GM12875 (cell line): Measurements from ENCODE around the gene PACS1.

Source experiments
- H3K4me3 ChIP-seq: one replicate; pipeline ENCODE4 v1.5.1; 2011; ENCODE audit warnings: low read depth, low read length, control low read depth
- TF ChIP-seq, protein P1 (sequence below): IDR thresholded peaks from 2 replicates; pipeline ENCODE4 v1.5.1; 2011; ENCODE audit warnings: low read depth, mild to moderate bottlenecking, control low read depth, inconsistent platforms, low read length, moderate library complexity, borderline replicate concordance; ENCODE audit not compliant: insufficient read depth

The PACS1 gene

DNA sequence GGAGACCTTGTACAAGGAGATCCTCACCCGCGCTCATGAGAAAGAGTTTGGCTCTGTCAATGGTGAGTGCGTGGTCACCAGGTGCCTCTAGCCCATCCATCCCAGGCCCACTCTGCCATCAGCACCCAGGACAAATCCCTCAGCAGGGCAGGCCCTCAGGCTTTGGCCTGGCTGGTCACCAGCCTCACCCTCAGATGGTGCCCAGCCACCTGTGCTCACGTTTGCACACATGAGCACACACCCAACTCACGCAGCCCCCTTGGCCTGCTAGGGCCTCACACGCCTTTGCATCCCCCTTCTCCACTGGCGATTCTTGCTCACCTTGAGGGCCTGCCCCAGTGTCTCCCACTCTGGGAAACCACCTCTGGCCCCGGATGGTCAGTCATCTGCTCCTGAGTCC, 194.3 kb downstream of the PACS1 start:
- TF ChIP-seq, protein P1, sequence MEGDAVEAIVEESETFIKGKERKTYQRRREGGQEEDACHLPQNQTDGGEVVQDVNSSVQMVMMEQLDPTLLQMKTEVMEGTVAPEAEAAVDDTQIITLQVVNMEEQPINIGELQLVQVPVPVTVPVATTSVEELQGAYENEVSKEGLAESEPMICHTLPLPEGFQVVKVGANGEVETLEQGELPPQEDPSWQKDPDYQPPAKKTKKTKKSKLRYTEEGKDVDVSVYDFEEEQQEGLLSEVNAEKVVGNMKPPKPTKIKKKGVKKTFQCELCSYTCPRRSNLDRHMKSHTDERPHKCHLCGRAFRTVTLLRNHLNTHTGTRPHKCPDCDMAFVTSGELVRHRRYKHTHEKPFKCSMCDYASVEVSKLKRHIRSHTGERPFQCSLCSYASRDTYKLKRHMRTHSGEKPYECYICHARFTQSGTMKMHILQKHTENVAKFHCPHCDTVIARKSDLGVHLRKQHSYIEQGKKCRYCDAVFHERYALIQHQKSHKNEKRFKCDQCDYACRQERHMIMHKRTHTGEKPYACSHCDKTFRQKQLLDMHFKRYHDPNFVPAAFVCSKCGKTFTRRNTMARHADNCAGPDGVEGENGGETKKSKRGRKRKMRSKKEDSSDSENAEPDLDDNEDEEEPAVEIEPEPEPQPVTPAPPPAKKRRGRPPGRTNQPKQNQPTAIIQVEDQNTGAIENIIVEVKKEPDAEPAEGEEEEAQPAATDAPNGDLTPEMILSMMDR: no peak
- no peak overlapping the region for H3K4me3 ChIP-seq

GRCh38 chr11:66264914-66265313, 194.8 kb downstream of the PACS1 start:
- H3K4me3 ChIP-seq: no peak overlapping the region
- TF ChIP-seq, protein P1: peak; percentile 43; the same call in 1 of the 2 replicates

DNA sequence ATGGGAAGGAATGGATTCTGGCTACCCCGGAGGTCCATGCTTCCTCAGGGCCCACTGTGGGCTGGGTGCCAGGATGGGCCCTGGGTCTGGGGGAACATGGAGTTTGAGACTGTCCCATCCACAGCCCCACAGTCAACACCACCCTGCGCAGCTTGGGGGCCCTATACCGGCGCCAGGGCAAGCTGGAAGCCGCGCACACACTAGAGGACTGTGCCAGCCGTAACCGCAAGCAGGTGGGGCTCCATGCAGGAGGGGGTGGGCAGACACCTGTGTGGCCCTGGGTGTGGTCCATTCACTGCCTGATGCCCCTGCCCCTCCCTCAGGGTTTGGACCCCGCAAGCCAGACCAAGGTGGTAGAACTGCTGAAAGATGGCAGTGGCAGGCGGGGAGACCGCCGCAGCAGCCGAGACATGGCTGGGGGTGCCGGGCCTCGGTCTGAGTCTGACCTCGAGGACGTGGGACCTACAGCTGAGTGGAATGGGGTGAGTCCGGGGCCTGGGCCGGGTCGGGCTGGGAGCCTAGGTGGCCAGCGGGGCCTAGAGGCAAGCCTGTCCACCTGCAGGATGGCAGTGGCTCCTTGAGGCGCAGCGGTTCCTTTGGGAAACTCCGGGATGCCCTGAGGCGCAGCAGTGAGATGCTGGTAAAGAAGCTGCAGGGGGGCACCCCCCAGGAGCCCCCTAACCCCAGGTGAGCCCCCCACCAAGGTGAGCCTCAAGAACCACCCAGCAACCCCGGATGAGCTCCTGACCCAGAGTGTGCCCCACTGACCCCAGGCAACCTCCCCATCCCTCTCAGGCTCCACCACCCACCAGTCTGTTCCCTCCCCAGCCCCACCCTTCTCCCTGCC, 195.7 kb downstream of the PACS1 start:
- H3K4me3 ChIP-seq: no peak overlapping the region
- TF ChIP-seq, protein P1: no peak

DNA sequence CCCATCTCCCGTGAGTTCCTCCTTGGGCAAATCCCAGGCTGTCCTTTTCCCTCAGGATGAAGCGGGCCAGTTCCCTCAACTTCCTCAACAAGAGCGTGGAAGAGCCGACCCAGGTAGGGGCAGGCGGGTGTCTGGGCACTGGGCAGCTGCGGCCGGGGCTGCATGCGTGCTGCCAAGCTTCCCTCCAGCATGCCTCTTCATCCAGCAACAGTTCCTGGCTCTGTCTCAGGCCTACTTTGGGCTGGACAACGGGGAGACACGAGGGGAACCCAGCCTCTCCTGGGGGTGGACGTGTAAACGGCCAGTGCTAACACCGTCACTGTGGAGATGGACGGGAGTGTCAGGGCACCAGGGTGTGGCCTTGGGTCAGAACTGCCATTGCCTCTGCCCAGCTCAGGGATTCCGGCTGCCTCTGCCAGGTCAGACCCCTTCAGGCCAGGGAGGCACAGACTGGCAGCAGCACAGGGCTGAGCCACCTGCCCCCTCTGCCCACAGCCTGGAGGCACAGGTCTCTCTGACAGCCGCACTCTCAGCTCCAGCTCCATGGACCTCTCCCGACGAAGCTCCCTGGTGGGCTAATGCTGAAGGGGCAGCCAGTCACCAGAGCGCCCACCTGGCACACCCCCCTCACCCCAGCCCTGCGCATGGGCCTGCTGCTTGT, 196.4 kb downstream of the PACS1 start:
- H3K4me3 ChIP-seq: no peak overlapping the region
- TF ChIP-seq, protein P1: no peak

DNA sequence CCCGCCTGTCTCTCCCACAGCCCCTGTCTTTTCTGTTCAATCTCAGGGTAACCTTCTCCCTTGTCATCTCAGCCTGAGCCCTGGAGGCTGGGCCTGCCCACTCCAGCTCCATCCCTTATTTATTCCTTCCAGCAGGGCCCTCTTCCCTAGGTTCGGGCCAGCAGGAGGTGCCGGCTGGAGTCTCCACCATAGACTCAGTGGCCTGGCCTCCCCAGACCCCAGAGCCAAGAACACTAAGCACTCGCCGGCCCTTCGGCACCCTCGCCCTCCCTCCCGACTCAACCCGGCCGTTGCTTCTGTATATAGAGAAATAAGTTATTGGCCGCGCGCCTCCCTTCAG, 196.9 kb downstream of the PACS1 start:
- H3K4me3 ChIP-seq: peak overlapping the region; percentile 58
- TF ChIP-seq, protein P1: no peak

DNA sequence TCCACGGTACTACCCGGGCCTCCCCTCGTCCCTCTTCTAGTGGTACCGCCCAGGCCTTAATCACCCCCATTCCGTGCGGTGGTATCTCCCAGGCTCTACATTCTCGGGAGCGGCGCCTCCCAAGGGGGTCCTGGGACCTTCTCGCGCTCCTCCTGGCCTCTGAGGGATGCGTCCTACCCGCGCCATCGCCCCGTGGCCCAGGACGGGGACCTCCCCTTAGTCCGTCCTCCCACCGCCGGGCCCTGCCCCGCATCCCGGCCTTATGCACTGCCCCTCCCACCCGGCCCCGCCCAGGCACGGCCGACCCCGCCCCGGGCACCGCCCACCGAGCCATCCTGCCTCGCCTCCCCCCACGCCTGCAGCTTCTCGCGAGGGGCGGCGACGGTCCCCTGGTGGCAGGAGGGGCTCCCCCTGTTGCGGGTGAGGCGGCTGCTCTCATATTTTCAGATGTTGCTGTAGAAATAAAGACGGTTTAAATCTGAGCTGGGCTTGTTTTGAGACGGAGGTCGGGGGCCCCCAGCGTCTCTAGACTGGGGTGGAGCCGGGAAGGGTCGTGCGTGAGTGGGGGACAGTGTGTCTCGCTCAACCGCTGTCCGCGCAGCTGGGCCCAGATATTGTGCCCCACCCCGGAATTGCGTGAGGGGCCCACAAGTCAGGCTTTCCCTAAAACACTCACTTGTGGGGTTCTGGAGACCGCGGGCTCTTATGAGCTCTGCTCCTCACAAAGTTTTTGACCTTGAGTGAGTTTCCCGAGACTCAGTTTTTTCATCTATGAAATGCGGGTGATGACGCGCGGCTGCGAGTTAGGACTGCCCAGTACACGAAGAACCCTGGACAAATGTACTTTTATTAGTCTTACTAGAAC, 197.5 kb downstream of the PACS1 start:
- peak overlapping the region; percentile 58 for H3K4me3 ChIP-seq
- TF ChIP-seq, protein P1: no peak
